ENCODE results near the gene CPA2.

GRCh38 chr7:130298544-130299326 lies 32.1 kb downstream of the CPA2 start:
- TF ChIP-seq CTCF (IDR thresholded peaks at IDR 0.05; ENCODE audit: insufficient read depth, low read length, poor library complexity, severe bottlenecking) (no peak), EZH2phosphoT487 (conservative IDR thresholded peaks at IDR 0.05; ENCODE audit: low read length) (no peak)
